ENCODE results near the gene KRTAP29-1.

The KRTAP29-1 gene

DNA sequence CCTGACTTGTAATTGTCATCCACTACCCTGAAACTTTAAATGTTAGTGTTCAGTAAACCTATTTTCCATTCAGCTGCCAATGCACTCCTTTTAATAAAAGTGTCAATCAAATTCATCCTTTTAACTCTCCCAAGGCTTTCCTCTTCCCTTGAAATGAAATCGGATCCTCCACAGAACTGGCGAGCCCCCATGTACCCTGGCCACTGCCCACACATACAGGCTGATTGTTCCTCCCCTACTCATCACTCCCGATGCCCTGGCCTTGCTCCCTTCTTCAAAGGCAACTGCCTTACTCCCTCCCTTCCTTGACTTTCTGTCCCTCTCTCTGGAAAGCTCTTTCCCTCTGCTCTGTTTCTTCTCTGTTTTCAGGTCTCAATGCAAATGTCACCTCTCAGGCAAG lies 40.4 kb upstream of the KRTAP29-1 start:
- H3K36me3 ChIP-seq (ENCODE audit: control insufficient read depth in 2 of 2, insufficient read depth in 1 of 2, low read length in 2 of 2) = no peaks in the 10 kb centered on the region
- CTCF ChIA-PET = interaction anchor here (0.9 to 2.0 kb wide), 2 partner anchors 11 to 14 kb away, joined by 4 to 6 read pairs; no protein-coding TSS in a partner anchor
- POLR2A ChIA-PET = no interaction called here
- no peaks in the 10 kb centered on the region for H3K9me3 ChIP-seq (ENCODE audit: control insufficient read depth, insufficient read depth, low read depth, low read length)
- no peaks in the 10 kb centered on the region for H3K4me1 ChIP-seq (ENCODE audit: control insufficient read depth, insufficient read depth, low read length)
- H3K27ac ChIP-seq (ENCODE audit: extremely low read depth, low read depth, low read length) = no peak overlapping the region
- TF ChIP-seq ZNF311 (tag by site-specific recombination; IDR thresholded peaks at IDR 0.05; ENCODE audit: borderline replicate concordance) (no peak), ZNF350 (tag by site-specific recombination; IDR thresholded peaks at IDR 0.05) (no peak), ZNF169 (tag by site-specific recombination; IDR thresholded peaks at IDR 0.05) (no peak), TCF7L2 (IDR thresholded peaks at IDR 0.05; ENCODE audit: borderline replicate concordance, low read depth, low read length) (no peak), ZIC2 (tag by site-specific recombination; IDR thresholded peaks at IDR 0.05) (no peak), EGR2 (tag by site-specific recombination; IDR thresholded peaks at IDR 0.05; ENCODE audit: low read depth) (no peak), ZNF2 (tag by site-specific recombination; IDR thresholded peaks at IDR 0.05) (no peak), ZNF138 (tag by site-specific recombination; IDR thresholded peaks at IDR 0.05; ENCODE audit: borderline replicate concordance) (no peak), KLF8 (tag by site-specific recombination; IDR thresholded peaks at IDR 0.05) (no peak), ZNF664 (tag by site-specific recombination; IDR thresholded peaks at IDR 0.05) (no peak), SCRT2 (tag by site-specific recombination; IDR thresholded peaks at IDR 0.05) (no peak), ZNF768 (tag by site-specific recombination; IDR thresholded peaks at IDR 0.05) (no peak), ZNF292 (tag by site-specific recombination; IDR thresholded peaks at IDR 0.05; ENCODE audit: borderline replicate concordance, low read depth) (no peak)
- TF ChIP-seq, protein P1, sequence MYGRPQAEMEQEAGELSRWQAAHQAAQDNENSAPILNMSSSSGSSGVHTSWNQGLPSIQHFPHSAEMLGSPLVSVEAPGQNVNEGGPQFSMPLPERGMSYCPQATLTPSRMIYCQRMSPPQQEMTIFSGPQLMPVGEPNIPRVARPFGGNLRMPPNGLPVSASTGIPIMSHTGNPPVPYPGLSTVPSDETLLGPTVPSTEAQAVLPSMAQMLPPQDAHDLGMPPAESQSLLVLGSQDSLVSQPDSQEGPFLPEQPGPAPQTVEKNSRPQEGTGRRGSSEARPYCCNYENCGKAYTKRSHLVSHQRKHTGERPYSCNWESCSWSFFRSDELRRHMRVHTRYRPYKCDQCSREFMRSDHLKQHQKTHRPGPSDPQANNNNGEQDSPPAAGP (tag by site-specific recombination; IDR thresholded peaks at IDR 0.05) = no peak
- TF ChIP-seq, protein P2, sequence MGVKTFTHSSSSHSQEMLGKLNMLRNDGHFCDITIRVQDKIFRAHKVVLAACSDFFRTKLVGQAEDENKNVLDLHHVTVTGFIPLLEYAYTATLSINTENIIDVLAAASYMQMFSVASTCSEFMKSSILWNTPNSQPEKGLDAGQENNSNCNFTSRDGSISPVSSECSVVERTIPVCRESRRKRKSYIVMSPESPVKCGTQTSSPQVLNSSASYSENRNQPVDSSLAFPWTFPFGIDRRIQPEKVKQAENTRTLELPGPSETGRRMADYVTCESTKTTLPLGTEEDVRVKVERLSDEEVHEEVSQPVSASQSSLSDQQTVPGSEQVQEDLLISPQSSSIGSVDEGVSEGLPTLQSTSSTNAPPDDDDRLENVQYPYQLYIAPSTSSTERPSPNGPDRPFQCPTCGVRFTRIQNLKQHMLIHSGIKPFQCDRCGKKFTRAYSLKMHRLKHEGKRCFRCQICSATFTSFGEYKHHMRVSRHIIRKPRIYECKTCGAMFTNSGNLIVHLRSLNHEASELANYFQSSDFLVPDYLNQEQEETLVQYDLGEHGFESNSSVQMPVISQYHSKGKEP (tag by site-specific recombination; IDR thresholded peaks at IDR 0.05) = no peak
- TF ChIP-seq, protein P3, sequence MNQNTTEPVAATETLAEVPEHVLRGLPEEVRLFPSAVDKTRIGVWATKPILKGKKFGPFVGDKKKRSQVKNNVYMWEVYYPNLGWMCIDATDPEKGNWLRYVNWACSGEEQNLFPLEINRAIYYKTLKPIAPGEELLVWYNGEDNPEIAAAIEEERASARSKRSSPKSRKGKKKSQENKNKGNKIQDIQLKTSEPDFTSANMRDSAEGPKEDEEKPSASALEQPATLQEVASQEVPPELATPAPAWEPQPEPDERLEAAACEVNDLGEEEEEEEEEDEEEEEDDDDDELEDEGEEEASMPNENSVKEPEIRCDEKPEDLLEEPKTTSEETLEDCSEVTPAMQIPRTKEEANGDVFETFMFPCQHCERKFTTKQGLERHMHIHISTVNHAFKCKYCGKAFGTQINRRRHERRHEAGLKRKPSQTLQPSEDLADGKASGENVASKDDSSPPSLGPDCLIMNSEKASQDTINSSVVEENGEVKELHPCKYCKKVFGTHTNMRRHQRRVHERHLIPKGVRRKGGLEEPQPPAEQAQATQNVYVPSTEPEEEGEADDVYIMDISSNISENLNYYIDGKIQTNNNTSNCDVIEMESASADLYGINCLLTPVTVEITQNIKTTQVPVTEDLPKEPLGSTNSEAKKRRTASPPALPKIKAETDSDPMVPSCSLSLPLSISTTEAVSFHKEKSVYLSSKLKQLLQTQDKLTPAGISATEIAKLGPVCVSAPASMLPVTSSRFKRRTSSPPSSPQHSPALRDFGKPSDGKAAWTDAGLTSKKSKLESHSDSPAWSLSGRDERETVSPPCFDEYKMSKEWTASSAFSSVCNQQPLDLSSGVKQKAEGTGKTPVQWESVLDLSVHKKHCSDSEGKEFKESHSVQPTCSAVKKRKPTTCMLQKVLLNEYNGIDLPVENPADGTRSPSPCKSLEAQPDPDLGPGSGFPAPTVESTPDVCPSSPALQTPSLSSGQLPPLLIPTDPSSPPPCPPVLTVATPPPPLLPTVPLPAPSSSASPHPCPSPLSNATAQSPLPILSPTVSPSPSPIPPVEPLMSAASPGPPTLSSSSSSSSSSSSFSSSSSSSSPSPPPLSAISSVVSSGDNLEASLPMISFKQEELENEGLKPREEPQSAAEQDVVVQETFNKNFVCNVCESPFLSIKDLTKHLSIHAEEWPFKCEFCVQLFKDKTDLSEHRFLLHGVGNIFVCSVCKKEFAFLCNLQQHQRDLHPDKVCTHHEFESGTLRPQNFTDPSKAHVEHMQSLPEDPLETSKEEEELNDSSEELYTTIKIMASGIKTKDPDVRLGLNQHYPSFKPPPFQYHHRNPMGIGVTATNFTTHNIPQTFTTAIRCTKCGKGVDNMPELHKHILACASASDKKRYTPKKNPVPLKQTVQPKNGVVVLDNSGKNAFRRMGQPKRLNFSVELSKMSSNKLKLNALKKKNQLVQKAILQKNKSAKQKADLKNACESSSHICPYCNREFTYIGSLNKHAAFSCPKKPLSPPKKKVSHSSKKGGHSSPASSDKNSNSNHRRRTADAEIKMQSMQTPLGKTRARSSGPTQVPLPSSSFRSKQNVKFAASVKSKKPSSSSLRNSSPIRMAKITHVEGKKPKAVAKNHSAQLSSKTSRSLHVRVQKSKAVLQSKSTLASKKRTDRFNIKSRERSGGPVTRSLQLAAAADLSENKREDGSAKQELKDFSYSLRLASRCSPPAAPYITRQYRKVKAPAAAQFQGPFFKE (tag by site-specific recombination; IDR thresholded peaks at IDR 0.05; ENCODE audit: borderline replicate concordance) = no peak
- H3K4me3 ChIP-seq (ENCODE audit: low read depth, low read length) = no peak overlapping the region

Data from HEK293 (cell line).